Small intestine (tissue), 7 donors: ENCODE data around the gene FAM83D. TPM values are rescaled to one million over a fixed set of nuclear protein-coding genes. Genes with fewer than 3 reads are reported as not detected.

Experiments used
- DNase-seq, 2 donors: peaks; one replicate each; pipeline versions ENCODE4 v3.0.0 to v3.0.0-alpha.2; 2013
- FAIRE-seq: peaks from 2 replicates; lab custom pipeline; 2012; peaks lifted over from hg19 to GRCh38; lab: Jason Lieb, UNC
- H3K27ac ChIP-seq, 3 donors: one replicate each; pipeline ENCODE4 v1.5.1; 2013; ENCODE audit warnings: low read length in 2 of 3, mild to moderate bottlenecking in 2 of 3, control low read depth in 1 of 3, inconsistent platforms in 1 of 3, low read depth in 1 of 3, moderate library complexity in 1 of 3
- H3K27me3 ChIP-seq, 3 donors: one replicate each; pipeline ENCODE4 v1.6.1; 2013; ENCODE audit warnings: low read length in 3 of 3, inconsistent platforms in 1 of 3; ENCODE audit not compliant: control insufficient read depth in 3 of 3, insufficient read depth in 3 of 3
- H3K36me3 ChIP-seq, 3 donors: one replicate each; pipeline ENCODE4 v1.6.1; 2013; ENCODE audit warnings: low read length in 3 of 3, inconsistent platforms in 1 of 3, low read depth in 1 of 3, mild to moderate bottlenecking in 1 of 3, moderate library complexity in 1 of 3; ENCODE audit not compliant: control insufficient read depth in 3 of 3, insufficient read depth in 2 of 3
- H3K4me1 ChIP-seq, 3 donors: one replicate each; pipeline ENCODE4 v1.6.1; 2013; ENCODE audit warnings: low read length in 2 of 3, inconsistent platforms in 1 of 3, low read depth in 1 of 3, mild to moderate bottlenecking in 1 of 3, moderate library complexity in 1 of 3; ENCODE audit not compliant: control insufficient read depth in 3 of 3, insufficient read depth in 2 of 3
- H3K4me3 ChIP-seq, 3 donors: one replicate each; pipeline ENCODE4 v1.5.1; 2013; ENCODE audit warnings: low read length in 3 of 3, control low read depth in 1 of 3, inconsistent platforms in 1 of 3, low read depth in 1 of 3, mild to moderate bottlenecking in 1 of 3, moderate library complexity in 1 of 3
- H3K9me3 ChIP-seq, 2 donors: one replicate each; pipeline ENCODE4 v1.6.1; 2013; ENCODE audit warnings: low read depth in 1 of 2, low read length in 1 of 2; ENCODE audit not compliant: control insufficient read depth in 2 of 2, insufficient read depth in 1 of 2
- WGBS, 3 donors: extraction: QIAGEN DNeasy Blood & Tissue Kit; methylation state at CpG; one replicate each; pipeline ENCODE4 v1.1.7; 2013; 5-methylcytosine and 5-hydroxymethylcytosine counted together
- polyA plus RNA-seq, 4 donors: library from polyadenylated mRNA; stranded (reverse) in 3 of 4; unstranded in 1 of 4; fragments of 200-250 nt in 3 of 4; fragments of 120-200 nt in 1 of 4; gene quantifications; one replicate each; pipeline versions ENCODE4 v1.2.1 to v1.2.3, GENCODE V29; 2013
- donor health status: healthy with polysubstance abuse.
- donor health status: control.
- donor health status: control.
- donor health status: Bipolar disorder and iron deficiency.
- donor health status: healthy.

FAM83D gene
- polyA plus RNA-seq, 4 donors, result 1.1 to 11.6 (median 4.5) TPM

DNA sequence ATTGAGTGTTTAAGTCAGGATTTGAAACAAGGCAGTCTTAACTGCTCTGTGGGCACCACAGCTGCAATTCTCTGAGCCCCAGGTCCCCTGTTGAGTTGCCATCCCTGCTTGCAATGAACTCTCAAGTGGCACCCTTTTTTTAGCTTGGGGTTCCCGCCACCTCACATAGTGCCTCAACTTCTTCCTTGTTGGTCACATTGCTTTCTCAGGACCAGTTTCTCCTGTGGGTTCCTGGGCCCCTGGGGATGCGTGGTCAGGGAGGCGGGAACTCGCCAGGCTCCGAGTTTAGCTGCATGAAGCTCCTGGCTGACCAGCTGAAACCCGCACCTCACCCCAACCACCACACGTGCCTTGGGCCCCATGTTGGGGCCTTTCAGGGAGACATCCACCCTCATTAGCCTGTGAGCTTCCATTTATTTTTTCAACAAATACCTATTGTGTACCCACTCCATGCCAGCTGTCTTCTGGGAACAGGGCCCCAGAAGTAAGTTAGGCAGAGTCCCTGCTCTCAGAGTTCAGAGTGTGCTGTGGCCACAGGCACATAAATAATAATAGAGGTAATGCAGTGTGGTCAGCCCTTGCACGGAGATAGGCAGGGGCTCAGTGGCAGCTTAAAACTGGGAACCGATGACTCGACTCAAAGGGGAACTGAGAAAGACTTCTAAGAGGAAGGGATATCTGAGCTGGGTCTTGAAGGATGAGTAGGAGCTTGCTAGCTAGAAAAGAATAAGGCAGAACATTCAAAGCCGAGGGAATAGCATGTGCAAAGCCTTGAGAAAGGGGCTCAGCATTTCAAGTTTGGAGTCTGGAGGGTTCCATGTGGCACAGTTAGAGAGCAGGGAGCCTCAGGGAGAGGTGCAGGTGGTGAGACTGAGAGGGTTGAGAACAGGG is 33.9 kb upstream of the FAM83D start:
- no peak for DNase-seq
- WGBS, 3 donors, result 70 to 81% (median 75%) methylated on average over 11 of the region's 11 CpGs
- peak overlapping the region in 1 of 3 donors; percentile 3 for H3K27ac ChIP-seq
- FAIRE-seq, result no peak
- no peaks in the 10 kb centered on the region for H3K36me3 ChIP-seq
- H3K9me3 ChIP-seq, result no peaks in the 10 kb centered on the region
- H3K27me3 ChIP-seq, result peaks cover 0 to 3% (median 0%) of the 10 kb centered on the region in 3 donors
- no peak overlapping the region for H3K4me3 ChIP-seq
- H3K4me1 ChIP-seq, result no peaks in the 10 kb centered on the region

DNA sequence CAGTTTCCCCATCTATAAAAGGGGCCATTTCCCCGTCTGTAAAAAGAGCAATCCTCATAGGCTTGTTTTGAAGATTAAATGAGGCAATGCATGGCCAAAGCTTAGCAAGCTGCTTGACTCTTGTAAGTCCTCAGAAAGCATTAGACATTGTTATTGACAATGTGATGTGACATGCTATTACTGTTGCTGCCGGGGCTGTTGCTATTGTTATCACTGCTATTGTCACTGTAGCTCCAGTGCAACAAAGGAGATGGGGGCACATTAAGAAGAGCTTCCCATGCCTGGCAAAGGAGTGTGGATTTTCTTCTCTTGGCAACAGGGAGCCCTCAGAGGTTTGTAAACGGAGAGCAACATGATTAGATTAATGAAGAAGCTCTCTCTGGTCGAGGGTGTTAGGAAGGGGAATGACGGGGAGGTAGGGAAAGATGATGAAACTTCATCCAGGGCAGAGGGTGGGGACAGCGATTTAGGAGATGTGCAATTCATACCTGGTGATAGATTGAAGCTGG is 33.1 kb upstream of the FAM83D start:
- FAIRE-seq (no peak), DNase-seq (no peak)
- 19 to 24% (median 20%) methylated on average over 6 of the region's 6 CpGs for WGBS, 3 donors
- Histone ChIP-seq H3K9me3 (no peaks in the 10 kb centered on the region), H3K27ac (peak overlapping the region in 2 of 3 donors; percentile 0 to 40), H3K4me1 (no peaks in the 10 kb centered on the region), H3K36me3 (no peaks in the 10 kb centered on the region), H3K4me3 (no peak overlapping the region), H3K27me3 (peaks cover 0 to 3% (median 0%) of the 10 kb centered on the region in 3 donors)

DNA sequence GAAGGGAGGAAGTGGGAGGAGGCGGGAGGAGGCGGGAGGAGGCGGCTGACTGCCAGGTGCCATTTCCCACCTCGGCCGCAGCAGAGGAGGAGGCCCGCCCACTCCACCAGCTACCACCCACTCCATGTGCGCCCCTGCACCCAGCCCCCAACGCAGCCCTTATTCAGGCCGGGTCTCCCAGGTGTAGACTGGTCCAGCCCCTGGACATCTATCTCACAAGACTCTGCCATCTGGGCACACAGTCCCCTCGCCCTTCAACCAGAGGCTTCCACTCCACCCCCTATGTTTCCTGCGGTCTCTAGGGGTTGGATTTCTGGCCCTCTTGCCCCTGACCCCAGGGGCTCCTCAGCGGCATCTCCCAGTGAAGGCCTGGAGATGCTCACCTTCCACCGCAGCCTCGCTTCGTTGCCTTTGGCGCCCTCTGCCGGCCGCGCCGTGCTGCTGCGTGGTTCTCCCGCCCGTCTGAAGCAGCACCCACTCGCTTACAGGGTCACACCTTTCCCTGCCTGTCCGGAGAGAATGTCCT is 32.6 kb upstream of the FAM83D start:
- WGBS, 3 donors, result 3 to 11% (median 7%) methylated on average over 17 to 25 of the region's 25 CpGs
- Histone ChIP-seq H3K27me3 (peaks cover 0 to 3% (median 0%) of the 10 kb centered on the region in 3 donors), H3K4me1 (no peaks in the 10 kb centered on the region), H3K27ac (peak overlapping the region in 2 of 3 donors; percentile 0 to 45), H3K36me3 (no peaks in the 10 kb centered on the region), H3K4me3 (no peak overlapping the region), H3K9me3 (no peaks in the 10 kb centered on the region)
- peak; percentile 44 to 64 for DNase-seq
- no peak for FAIRE-seq

DNA sequence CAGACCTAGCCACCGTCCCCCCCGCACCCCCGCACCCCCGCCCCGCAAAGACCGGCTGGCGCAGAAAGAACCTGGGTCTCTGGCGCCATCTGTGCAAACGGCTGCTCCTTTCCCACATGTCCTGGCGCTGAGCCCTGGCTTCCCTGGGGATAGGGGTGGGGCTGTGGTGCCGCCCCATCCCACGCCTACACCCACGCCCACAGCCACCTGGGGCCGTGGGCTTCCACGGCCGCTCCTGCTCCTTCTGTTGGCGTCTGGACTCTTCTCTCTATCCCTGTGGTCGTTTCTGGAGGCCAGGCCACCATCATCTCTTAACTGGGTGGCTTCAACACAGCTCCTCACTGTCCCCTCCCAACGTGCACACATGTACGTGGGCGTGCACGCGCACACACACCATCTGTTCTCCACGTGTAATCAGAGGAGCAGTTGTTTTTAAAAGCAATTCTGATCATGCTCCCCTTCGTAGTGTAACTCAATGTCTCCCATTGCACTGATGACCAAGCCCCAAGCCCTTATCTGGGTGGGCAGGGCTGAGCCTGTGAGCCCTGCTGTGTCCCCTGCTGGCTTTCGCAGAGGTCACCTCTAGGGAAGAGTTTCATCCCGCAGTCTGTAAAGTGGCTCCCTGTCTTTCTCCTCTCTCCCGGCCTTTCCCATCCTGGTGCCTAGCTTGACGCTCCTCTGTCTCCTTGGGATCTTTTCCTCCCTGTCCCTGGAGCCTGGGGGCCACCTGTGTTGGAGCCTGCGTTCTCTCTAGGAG is 31.9 kb upstream of the FAM83D start:
- peaks cover 0 to 3% (median 0%) of the 10 kb centered on the region in 3 donors for H3K27me3 ChIP-seq
- H3K4me3 ChIP-seq, result no peak overlapping the region
- whole genome bisulfite sequencing, 3 donors, result 11 to 18% (median 16%) methylated on average over 27 to 30 of the region's 30 CpGs
- no peaks in the 10 kb centered on the region for H3K36me3 ChIP-seq
- no peak overlapping the region for H3K27ac ChIP-seq
- H3K9me3 ChIP-seq, result no peaks in the 10 kb centered on the region
- H3K4me1 ChIP-seq, result no peaks in the 10 kb centered on the region
- DNase-seq (peak in 1 of 2 donors; percentile 18), FAIRE-seq (no peak)

DNA sequence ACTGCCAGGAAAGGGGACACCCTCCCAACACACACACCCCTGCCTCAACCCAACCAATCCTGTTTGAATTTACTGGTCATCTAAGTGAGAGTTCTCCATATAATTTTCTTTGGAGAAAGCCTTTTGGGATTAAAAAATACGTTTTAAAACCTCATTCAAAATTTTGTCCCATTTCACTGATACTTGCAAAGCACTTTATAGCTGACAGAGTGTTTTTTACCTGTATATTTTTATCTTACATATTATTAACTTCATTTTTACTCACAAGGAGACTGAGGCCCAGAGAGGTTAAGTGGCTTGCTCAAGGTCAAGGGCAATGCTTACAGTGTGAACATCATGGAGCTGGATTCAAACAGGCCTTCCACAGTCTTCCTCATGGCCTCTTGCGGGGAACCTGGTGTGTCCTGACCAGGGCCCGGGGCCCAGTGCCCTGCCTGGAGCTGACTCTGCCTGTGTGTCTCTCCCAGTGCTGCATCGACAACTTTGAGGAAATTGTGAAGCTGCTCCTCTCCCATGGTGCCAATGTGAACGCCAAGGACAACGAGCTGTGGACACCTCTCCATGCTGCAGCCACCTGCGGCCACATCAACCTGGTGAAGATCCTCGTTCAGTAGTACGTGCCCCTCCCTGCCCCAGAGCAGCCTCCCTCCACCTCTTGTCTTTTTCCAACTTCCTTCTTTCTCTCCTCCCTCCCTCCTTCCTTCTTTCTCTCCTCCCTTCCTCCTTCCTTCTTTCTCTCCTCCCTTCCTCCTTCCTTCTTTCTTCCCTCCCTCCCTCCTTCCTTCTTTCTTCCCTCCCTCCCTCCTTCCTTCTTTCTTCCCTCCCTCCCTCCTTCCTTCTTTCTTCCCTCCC is 30.9 kb upstream of the FAM83D start:
- DNase-seq (no peak), FAIRE-seq (no peak)
- Histone ChIP-seq H3K4me1 (no peaks in the 10 kb centered on the region), H3K27me3 (peaks cover 0 to 3% (median 0%) of the 10 kb centered on the region in 3 donors), H3K9me3 (no peaks in the 10 kb centered on the region), H3K36me3 (no peaks in the 10 kb centered on the region), H3K27ac (no peak overlapping the region), H3K4me3 (no peak overlapping the region)
- WGBS, 3 donors, result 67 to 83% (median 76%) methylated on average over 9 of the region's 9 CpGs

DNA sequence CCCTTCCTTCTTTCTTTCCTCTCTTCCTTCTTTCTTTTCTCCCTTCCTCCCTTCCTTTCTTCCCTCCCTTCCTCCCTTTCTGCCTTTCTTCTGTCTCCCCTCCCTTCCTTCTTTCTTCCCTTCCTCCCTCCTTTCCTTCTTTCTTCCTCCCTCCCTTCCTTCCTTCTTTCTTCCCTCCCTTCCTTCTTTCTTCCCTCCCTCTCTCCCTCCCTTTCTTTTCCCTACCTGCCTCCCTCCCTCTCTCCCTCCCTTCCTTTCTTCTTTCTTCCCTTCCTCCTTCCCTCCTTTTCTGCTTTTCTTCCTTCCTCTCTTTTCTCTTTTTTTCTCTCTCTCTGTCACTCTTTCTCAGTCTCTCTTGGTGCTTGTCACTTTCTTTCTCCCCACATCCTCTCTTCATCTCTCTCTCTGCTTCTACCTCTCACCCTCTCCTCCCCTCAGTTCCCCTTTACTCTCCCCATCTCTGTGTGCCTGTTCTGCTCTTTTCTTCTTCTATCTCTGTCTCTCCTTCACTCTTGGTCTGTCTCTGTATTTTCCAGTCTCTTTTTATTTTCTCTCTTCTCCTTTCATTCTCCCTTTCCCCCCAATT is 30.1 kb upstream of the FAM83D start:
- Histone ChIP-seq H3K27ac (no peak overlapping the region), H3K27me3 (peaks cover 0 to 3% (median 0%) of the 10 kb centered on the region in 3 donors), H3K36me3 (no peaks in the 10 kb centered on the region), H3K4me3 (no peak overlapping the region), H3K9me3 (no peaks in the 10 kb centered on the region), H3K4me1 (no peaks in the 10 kb centered on the region)
- FAIRE-seq, result no peak
- DNase-seq, result no peak

- peaks cover 0 to 3% (median 0%) of the 10 kb centered on the region in 3 donors for H3K27me3 ChIP-seq
- DNase-seq (no peak), FAIRE-seq (no peak)
- no peaks in the 10 kb centered on the region for H3K9me3 ChIP-seq
- no peaks in the 10 kb centered on the region for H3K4me1 ChIP-seq
- 84 to 90% (median 85%) methylated on average over 4 of the region's 4 CpGs for WGBS, 3 donors
- no peaks in the 10 kb centered on the region for H3K36me3 ChIP-seq
- H3K27ac ChIP-seq, result no peak overlapping the region
- H3K4me3 ChIP-seq, result no peak overlapping the region
These were observed 28.9 kb upstream of the FAM83D start for GRCh38 chr20:38897267-38897666.
